ENCODE data around the gene IGLL5.
"Not testable (repeated sequence)": the region's sequence is repeated elsewhere in the genome, so short reads cannot be mapped to it uniquely, and the experiment has no call there.

The IGLL5 gene

DNA sequence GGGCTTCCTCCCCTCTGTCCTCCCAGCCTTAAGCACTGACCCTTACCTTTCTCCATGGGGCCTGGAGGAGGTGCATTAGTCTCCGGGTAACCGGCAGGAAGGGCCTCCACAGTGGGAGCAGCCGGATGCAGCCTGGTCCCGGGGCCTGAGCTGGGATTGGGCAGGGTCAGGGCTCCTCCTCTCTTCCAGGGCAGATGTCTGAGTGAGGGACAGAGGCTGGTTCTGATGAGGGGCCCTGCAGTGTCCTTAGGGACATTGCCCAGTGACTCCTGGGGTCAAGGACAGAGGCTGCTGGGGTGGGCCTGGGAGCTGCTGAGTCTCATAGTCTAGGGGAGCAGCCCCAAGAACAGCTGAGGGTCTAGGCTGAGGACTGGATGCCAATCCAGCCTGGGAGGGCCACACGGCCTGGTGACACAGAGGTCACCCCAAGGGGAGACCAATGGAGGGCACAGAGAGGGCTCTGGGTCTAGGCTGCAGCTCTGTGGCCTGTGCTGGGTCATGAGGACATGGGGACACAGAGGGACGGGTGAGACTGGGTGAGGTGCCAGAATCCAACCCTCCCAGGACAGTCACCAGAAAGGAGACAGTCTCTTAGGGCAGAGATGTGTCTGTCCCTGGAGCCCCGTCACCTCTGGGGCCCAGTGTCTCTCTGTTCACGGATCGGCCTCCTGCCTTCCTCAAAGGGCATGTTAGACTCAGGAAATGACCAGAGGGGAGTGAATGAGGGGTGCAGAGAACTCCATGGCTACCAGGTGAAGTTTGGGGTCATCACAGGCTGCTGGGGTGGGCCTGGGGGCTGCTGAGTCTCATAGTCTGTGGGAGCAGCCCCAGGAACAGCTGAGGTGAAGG is 6.5 kb downstream of the IGLL5 start:
- Histone ChIP-seq H3K36me3 (ENCODE audit: control insufficient read depth, insufficient read depth, low read length) (no peaks in the 10 kb centered on the region), H3K27ac (ENCODE audit: insufficient read depth, low read length, poor library complexity, severe bottlenecking) (no peak overlapping the region), H3K4me3 (ENCODE audit: insufficient read depth, low read depth, low read length, poor library complexity, severe bottlenecking) (no peak overlapping the region), H3K9me3 (ENCODE audit: control insufficient read depth, low read length) (no peaks in the 10 kb centered on the region), H3K27me3 (replicated peaks; ENCODE audit: control insufficient read depth, insufficient read depth, low read length, poor library complexity, severe bottlenecking) (peaks cover 5% of the 10 kb centered on the region), H3K4me1 (ENCODE audit: control insufficient read depth, insufficient read depth, low read length, poor library complexity, severe bottlenecking) (no peaks in the 10 kb centered on the region)
- DNase-seq = no peak

DNA sequence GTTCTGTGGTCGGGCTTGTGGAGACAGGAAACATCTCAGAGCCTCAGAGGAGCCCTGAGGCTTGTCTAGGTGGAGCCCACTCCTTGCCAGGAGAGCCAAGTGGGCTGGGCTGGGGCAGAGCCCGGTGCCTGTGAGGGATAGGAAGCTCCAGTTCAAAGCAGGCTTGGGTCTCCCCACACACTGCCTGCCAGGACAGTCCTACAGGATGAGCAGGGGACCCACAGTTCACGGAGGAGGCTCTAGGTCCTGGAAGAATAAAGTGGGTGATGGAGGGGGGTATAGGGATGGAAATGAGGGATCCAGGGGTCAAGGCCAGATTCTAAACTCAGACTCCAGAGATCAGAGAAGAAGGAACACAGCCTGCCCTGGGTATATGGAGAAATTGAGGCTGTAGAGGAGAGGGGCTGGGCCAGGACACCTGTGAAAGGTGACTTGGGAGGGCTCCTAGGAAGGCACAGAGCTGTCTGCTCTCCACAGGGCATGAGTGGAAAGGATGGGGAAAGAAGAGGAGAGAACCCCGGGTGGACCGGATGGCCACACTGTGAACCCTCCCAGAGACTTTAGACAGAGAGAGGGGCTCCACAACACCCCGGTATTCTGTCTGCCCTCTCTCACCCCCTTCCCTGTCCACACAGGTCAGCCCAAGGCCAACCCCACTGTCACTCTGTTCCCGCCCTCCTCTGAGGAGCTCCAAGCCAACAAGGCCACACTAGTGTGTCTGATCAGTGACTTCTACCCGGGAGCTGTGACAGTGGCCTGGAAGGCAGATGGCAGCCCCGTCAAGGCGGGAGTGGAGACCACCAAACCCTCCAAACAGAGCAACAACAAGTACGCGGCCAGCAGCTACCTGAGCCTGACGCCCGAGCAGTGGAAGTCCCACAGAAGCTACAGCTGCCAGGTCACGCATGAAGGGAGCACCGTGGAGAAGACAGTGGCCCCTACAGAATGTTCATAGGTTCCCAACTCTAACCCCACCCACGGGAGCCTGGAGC is 7.4 kb downstream of the IGLL5 start:
- Histone ChIP-seq H3K27me3 (replicated peaks; ENCODE audit: control insufficient read depth, insufficient read depth, low read length, poor library complexity, severe bottlenecking) (peaks cover 5% of the 10 kb centered on the region), H3K27ac (ENCODE audit: insufficient read depth, low read length, poor library complexity, severe bottlenecking) (no peak overlapping the region), H3K4me3 (ENCODE audit: insufficient read depth, low read depth, low read length, poor library complexity, severe bottlenecking) (no peak overlapping the region), H3K4me1 (ENCODE audit: control insufficient read depth, insufficient read depth, low read length, poor library complexity, severe bottlenecking) (no peaks in the 10 kb centered on the region), H3K9me3 (ENCODE audit: control insufficient read depth, low read length) (no peaks in the 10 kb centered on the region), H3K36me3 (ENCODE audit: control insufficient read depth, insufficient read depth, low read length) (no peaks in the 10 kb centered on the region)
- DNase-seq = no peak

DNA sequence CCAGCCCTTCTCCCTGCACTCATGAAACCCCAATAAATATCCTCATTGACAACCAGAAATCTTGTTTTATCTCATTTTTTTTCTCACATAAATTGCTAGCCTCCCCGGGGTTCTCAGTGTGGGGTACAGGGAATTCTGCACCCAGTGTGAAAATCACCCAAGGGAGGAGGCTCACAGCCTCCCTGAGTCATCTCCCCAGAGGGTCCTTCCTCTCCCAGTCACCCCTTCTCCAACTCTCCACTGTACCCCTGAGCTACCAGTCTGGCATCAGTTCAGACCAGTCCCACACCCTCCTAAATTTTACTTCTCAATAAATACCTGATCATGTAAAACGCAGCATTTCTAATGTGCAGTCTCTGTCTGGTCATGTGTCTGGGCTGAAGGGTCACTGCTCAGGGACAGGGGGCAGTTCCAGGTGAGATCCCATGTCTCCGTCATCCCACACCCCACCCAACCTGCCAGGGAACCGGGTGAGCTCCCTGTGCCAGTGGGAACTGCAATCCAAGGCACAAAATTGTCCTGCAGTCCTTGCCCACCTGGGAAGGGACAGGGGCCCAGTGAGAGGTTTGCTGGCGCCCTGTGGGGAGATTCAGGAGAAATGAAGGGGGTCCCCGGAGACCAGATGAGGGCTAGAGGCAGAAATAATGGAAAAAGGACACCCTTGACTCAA is 8.3 kb downstream of the IGLL5 start:
- Histone ChIP-seq H3K27me3 (replicated peaks; ENCODE audit: control insufficient read depth, insufficient read depth, low read length, poor library complexity, severe bottlenecking) (peaks cover 5% of the 10 kb centered on the region), H3K27ac (ENCODE audit: insufficient read depth, low read length, poor library complexity, severe bottlenecking) (no peak overlapping the region), H3K4me1 (ENCODE audit: control insufficient read depth, insufficient read depth, low read length, poor library complexity, severe bottlenecking) (no peaks in the 10 kb centered on the region), H3K36me3 (ENCODE audit: control insufficient read depth, insufficient read depth, low read length) (no peaks in the 10 kb centered on the region), H3K9me3 (ENCODE audit: control insufficient read depth, low read length) (no peaks in the 10 kb centered on the region), H3K4me3 (ENCODE audit: insufficient read depth, low read depth, low read length, poor library complexity, severe bottlenecking) (no peak overlapping the region)
- DNase-seq = no peak

DNA sequence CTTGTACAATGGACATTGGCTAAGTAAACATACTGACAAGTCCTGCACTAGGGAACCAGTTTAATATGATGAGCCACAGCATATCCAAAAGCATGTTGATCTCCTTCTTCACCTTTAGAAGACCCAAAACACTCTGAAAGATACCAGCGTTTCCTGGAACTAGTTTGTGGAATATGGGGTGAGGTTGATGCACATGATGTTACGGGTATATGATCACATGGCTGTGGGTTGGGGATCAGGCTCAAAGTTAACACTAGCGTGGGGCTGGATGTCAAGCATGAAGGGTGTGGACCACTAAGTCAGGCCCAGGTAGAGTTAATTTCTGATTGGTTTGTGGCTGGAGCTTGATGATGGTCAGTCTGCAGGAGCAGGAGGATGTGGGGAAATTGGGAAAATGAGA is 9.0 kb downstream of the IGLL5 start:
- no peaks in the 10 kb centered on the region for H3K4me1 ChIP-seq (ENCODE audit: control insufficient read depth, insufficient read depth, low read length, poor library complexity, severe bottlenecking)
- DNase-seq = no peak
- H3K4me3 ChIP-seq (ENCODE audit: insufficient read depth, low read depth, low read length, poor library complexity, severe bottlenecking) = no peak overlapping the region
- H3K36me3 ChIP-seq (ENCODE audit: control insufficient read depth, insufficient read depth, low read length) = no peaks in the 10 kb centered on the region
- no peak overlapping the region for H3K27ac ChIP-seq (ENCODE audit: insufficient read depth, low read length, poor library complexity, severe bottlenecking)
- H3K9me3 ChIP-seq (ENCODE audit: control insufficient read depth, low read length) = no peaks in the 10 kb centered on the region
- peaks cover 5% of the 10 kb centered on the region for H3K27me3 ChIP-seq (replicated peaks; ENCODE audit: control insufficient read depth, insufficient read depth, low read length, poor library complexity, severe bottlenecking)

DNA sequence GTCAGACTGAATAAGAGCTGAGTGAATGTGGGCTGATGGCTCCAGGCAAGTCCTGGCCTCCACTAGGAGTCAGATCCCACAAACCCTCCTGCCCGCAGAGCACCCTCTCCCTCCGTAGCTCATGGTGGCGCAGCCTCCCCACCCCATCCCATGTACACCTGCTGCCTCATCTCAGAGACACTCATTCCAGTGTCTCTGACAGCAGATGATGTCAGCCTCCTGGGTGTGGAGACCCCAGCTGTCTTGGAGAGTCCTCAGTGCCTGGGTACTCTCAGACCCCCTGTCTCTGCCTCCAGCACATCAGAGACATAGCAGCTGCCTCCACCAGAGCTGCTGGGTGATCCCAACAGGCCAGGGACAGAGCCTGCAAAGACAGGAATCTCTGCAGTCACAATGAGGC is 9.5 kb downstream of the IGLL5 start:
- no peak overlapping the region for H3K27ac ChIP-seq (ENCODE audit: insufficient read depth, low read length, poor library complexity, severe bottlenecking)

DNA sequence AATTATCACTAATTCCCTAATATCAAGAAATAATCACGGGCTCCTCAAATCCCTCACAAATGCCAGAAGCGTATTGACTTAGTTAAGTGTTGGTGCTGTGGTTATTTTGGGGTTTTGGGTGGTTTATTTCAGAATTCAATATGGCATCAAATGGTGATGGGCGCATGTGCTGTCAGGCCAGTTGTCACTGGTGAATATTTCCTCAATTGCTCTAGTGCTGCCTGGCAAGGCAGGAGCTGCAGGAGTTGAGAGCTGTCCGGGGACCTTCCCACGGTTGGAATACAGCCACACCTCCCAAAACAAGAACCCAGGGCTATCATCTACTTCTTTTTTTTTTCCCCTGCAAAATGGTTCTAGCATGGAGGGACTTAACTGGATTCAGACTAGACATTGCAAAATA is 10.3 kb downstream of the IGLL5 start:
- no peak for DNase-seq
- H3K36me3 ChIP-seq (ENCODE audit: control insufficient read depth, insufficient read depth, low read length) = no peaks in the 10 kb centered on the region
- no peaks in the 10 kb centered on the region for H3K9me3 ChIP-seq (ENCODE audit: control insufficient read depth, low read length)
- peaks cover 5% of the 10 kb centered on the region for H3K27me3 ChIP-seq (replicated peaks; ENCODE audit: control insufficient read depth, insufficient read depth, low read length, poor library complexity, severe bottlenecking)
- H3K27ac ChIP-seq (ENCODE audit: insufficient read depth, low read length, poor library complexity, severe bottlenecking) = no peak overlapping the region
- no peak overlapping the region for H3K4me3 ChIP-seq (ENCODE audit: insufficient read depth, low read depth, low read length, poor library complexity, severe bottlenecking)
- no peaks in the 10 kb centered on the region for H3K4me1 ChIP-seq (ENCODE audit: control insufficient read depth, insufficient read depth, low read length, poor library complexity, severe bottlenecking)

More for the DNA sequence above, 9.5 kb downstream of the IGLL5 start:
- Histone ChIP-seq H3K36me3 (ENCODE audit: control insufficient read depth, insufficient read depth, low read length) (no peaks in the 10 kb centered on the region), H3K27me3 (replicated peaks; ENCODE audit: control insufficient read depth, insufficient read depth, low read length, poor library complexity, severe bottlenecking) (peaks cover 5% of the 10 kb centered on the region), H3K4me1 (ENCODE audit: control insufficient read depth, insufficient read depth, low read length, poor library complexity, severe bottlenecking) (no peaks in the 10 kb centered on the region), H3K9me3 (ENCODE audit: control insufficient read depth, low read length) (no peaks in the 10 kb centered on the region), H3K4me3 (ENCODE audit: insufficient read depth, low read depth, low read length, poor library complexity, severe bottlenecking) (no peak overlapping the region)
- DNase-seq = no peak

DNA sequence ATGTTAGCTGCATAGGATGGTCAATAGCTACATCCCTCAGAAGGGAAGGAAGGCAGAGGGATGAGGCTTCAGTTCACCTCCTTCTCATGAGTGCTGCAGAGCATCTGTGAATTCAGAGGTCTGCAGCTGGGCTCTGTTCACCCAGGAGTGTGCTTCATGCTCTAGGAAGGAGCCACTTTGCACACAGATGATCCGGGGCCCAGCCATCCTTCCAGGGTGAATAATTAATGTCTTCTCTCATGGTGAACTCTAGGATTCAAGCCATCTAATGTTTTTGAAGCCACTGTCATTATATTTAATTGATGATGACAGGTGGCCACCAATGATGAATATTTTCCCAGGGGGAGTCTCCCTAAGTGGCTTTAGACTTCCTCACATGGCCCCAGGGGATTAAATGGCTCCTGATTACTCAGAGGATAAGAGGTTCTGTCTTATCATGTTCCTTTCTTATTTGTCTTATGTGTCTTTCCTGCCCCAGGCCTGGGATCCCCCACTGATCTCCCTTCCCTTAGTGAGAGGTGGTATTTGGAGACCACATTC is 10.9 kb downstream of the IGLL5 start:
- H3K36me3 ChIP-seq (ENCODE audit: control insufficient read depth, insufficient read depth, low read length); H3K4me3 ChIP-seq (ENCODE audit: insufficient read depth, low read depth, low read length, poor library complexity, severe bottlenecking); DNase-seq; H3K9me3 ChIP-seq (ENCODE audit: control insufficient read depth, low read length); H3K27ac ChIP-seq (ENCODE audit: insufficient read depth, low read length, poor library complexity, severe bottlenecking); H3K4me1 ChIP-seq (ENCODE audit: control insufficient read depth, insufficient read depth, low read length, poor library complexity, severe bottlenecking); H3K27me3 ChIP-seq (replicated peaks; ENCODE audit: control insufficient read depth, insufficient read depth, low read length, poor library complexity, severe bottlenecking): not testable (repeated sequence)

DNA sequence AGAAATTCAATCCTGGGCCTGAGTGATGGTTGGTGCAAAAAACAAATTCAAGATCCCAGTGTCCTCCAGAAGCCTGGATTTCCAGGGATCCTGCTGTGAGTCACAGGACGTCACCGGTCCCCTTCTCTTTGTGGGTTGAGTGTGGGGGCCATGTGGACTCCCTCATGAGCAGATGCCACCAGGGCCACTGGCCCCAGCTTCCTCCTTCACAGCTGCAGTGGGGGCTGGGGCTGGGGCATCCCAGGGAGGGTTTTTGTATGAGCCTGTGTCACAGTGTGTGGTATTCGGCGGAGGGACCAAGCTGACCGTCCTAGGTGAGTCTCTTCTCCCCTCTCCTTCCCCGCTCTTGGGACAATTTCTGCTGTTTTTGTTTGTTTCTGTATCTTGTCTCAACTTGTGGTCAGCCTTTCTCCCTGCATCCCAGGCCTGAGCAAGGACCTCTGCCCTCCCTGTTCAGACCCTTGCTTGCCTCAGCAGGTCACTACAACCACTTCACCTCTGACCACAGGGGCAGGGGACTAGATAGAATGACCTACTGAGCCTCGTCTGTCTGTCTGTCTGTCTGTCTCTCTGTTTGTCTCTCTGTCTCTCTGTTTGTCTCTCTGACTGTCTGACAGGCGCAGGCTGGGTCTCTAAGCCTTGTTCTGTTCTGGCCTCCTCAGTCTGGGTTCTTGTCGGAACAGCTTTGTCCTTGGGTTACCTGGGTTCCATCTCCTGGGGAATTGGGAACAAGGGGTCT is 11.9 kb downstream of the IGLL5 start:
- DNase-seq; H3K27me3 ChIP-seq (replicated peaks; ENCODE audit: control insufficient read depth, insufficient read depth, low read length, poor library complexity, severe bottlenecking); H3K9me3 ChIP-seq (ENCODE audit: control insufficient read depth, low read length); H3K36me3 ChIP-seq (ENCODE audit: control insufficient read depth, insufficient read depth, low read length); H3K27ac ChIP-seq (ENCODE audit: insufficient read depth, low read length, poor library complexity, severe bottlenecking); H3K4me1 ChIP-seq (ENCODE audit: control insufficient read depth, insufficient read depth, low read length, poor library complexity, severe bottlenecking); H3K4me3 ChIP-seq (ENCODE audit: insufficient read depth, low read depth, low read length, poor library complexity, severe bottlenecking): not testable (repeated sequence)

DNA sequence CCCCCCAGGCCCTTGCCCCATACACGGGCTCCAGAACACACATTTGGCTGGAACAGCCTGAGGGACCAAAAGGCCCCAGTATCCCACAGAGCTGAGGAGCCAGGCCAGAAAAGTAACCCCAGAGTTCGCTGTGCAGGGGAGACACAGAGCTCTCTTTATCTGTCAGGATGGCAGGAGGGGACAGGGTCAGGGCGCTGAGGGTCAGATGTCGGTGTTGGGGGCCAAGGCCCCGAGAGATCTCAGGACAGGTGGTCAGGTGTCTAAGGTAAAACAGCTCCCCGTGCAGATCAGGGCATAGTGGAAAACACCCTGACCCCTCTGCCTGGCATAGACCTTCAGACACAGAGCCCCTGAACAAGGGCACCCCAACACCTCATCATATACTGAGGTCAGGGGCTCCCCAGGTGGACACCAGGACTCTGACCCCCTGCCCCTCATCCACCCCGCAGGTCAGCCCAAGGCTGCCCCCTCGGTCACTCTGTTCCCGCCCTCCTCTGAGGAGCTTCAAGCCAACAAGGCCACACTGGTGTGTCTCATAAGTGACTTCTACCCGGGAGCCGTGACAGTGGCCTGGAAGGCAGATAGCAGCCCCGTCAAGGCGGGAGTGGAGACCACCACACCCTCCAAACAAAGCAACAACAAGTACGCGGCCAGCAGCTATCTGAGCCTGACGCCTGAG is 13.1 kb downstream of the IGLL5 start:
- H3K27ac ChIP-seq (ENCODE audit: insufficient read depth, low read length, poor library complexity, severe bottlenecking); H3K27me3 ChIP-seq (replicated peaks; ENCODE audit: control insufficient read depth, insufficient read depth, low read length, poor library complexity, severe bottlenecking); H3K4me1 ChIP-seq (ENCODE audit: control insufficient read depth, insufficient read depth, low read length, poor library complexity, severe bottlenecking); H3K36me3 ChIP-seq (ENCODE audit: control insufficient read depth, insufficient read depth, low read length); H3K4me3 ChIP-seq (ENCODE audit: insufficient read depth, low read depth, low read length, poor library complexity, severe bottlenecking); H3K9me3 ChIP-seq (ENCODE audit: control insufficient read depth, low read length); DNase-seq: not testable (repeated sequence)
